ENCODE measurements around the gene DECR2.
"Not testable (repeated sequence)": the region's sequence is repeated elsewhere in the genome, so short reads cannot be mapped to it uniquely, and the experiment has no call there.

Gene DECR2

GRCh38 chr16:399340-400019, 2.2 kb upstream of the DECR2 start:
- no peak for DNase-seq (ENCODE audit: extremely low read depth in 1 of 2, low read depth in 1 of 2)

GRCh38 chr16:400061-400591, 1.6 kb upstream of the DECR2 start:
- no peak for DNase-seq (ENCODE audit: extremely low read depth in 1 of 2, low read depth in 1 of 2)

- DNase-seq (ENCODE audit: extremely low read depth in 1 of 2, low read depth in 1 of 2) = no peak
Observed at GRCh38 chr16:404971-405486, 3.3 kb downstream of the DECR2 start.

- no peak for DNase-seq (ENCODE audit: extremely low read depth in 1 of 2, low read depth in 1 of 2)
Observed at GRCh38 chr16:405548-406506, 4.1 kb downstream of the DECR2 start.

GRCh38 chr16:407253-407652, 5.6 kb downstream of the DECR2 start:
- DNase-seq (ENCODE audit: extremely low read depth in 1 of 2, low read depth in 1 of 2) = no peak

- DNase-seq (ENCODE audit: extremely low read depth in 1 of 2, low read depth in 1 of 2) = no peak
Observed at GRCh38 chr16:410516-411178, 9.0 kb downstream of the DECR2 start.

- DNase-seq (ENCODE audit: extremely low read depth in 1 of 2, low read depth in 1 of 2) = no peak
Observed at GRCh38 chr16:411576-412265, 10.0 kb downstream of the DECR2 start.

GRCh38 chr16:414395-415169, 12.9 kb downstream of the DECR2 start:
- DNase-seq (ENCODE audit: extremely low read depth in 1 of 2, low read depth in 1 of 2) = no peak

- not testable (repeated sequence) for DNase-seq (ENCODE audit: extremely low read depth in 1 of 2, low read depth in 1 of 2)
Observed at GRCh38 chr16:415170-415498, 13.4 kb downstream of the DECR2 start.

- not testable (repeated sequence) for DNase-seq (ENCODE audit: extremely low read depth in 1 of 2, low read depth in 1 of 2)
Observed at GRCh38 chr16:422179-422578, 20.5 kb downstream of the DECR2 start.

- no peak for DNase-seq (ENCODE audit: extremely low read depth in 1 of 2, low read depth in 1 of 2)
Observed at GRCh38 chr16:424033-424622, 22.4 kb downstream of the DECR2 start.

GRCh38 chr16:424623-425081, 23.0 kb downstream of the DECR2 start:
- no peak for DNase-seq (ENCODE audit: extremely low read depth in 1 of 2, low read depth in 1 of 2)

GRCh38 chr16:425082-425718, 23.5 kb downstream of the DECR2 start, which contains the start of gene RAB11FIP3:
Gene RAB11FIP3, plus strand, starts transcription at chr16:425649. Its CDS starts 358 bp downstream, at chr16:426007.
- DNase-seq (ENCODE audit: extremely low read depth in 1 of 2, low read depth in 1 of 2) = peak; percentile 57 to 78

- DNase-seq (ENCODE audit: extremely low read depth in 1 of 2, low read depth in 1 of 2) = peak in 1 of 2 donors; percentile 31
Observed at GRCh38 chr16:425740-426114, 24.0 kb downstream of the DECR2 start.

GRCh38 chr16:426115-426905, 24.6 kb downstream of the DECR2 start:
- DNase-seq (ENCODE audit: extremely low read depth in 1 of 2, low read depth in 1 of 2) = no peak

GRCh38 chr16:426906-427249, 25.2 kb downstream of the DECR2 start:
- DNase-seq (ENCODE audit: extremely low read depth in 1 of 2, low read depth in 1 of 2) = no peak

- no peak for DNase-seq (ENCODE audit: extremely low read depth in 1 of 2, low read depth in 1 of 2)
Observed at GRCh38 chr16:427250-427649, 25.6 kb downstream of the DECR2 start.

- no peak for DNase-seq (ENCODE audit: extremely low read depth in 1 of 2, low read depth in 1 of 2)
Observed at GRCh38 chr16:430904-431303, 29.2 kb downstream of the DECR2 start.

All from activated CD8-positive, alpha-beta memory T cell treated with anti-CD3 and anti-CD28 coated beads for 1 hour (primary cell).